ENCODE measurements around the gene CRABP2.

Gene CRABP2

DNA sequence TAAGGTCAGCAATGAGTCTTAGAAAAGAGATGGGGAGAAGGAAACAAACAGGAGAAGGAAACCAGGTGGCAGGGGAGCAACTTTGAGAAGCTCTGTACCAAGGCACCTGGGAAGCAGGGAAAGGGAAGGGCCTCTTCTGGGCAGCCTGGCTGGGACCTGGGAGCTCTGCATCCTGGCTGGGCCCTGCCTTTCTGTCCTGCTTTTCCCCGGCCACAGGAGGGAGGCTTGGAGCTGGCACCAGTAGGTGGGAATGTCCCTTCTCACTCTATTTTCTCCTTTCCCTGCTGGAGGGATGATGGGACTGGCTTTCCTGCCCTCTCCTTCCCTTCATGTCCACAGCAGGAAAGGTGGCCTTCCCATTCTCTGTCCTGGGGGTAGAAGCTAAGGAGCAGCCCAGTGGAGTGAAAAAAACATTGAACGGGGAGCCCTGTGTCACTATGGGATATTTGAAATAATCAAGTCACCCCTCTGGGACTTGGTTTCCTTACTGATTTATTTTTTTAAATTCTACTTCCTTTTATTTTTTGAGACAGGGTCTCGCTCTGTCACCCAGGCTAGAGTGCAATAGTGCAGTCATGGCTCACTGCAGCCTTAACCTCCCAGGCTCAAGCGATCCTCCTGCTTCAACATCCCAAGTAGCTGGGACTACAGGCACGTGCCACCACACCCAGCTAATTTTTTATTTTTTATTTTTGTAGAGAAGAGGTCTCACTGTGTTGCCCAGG lies 23.1 kb downstream of the CRABP2 start:
- H3K4me3 ChIP-seq (ENCODE audit: control insufficient read depth, low read depth, low read length) = no peak overlapping the region
- TF ChIP-seq, protein P1, sequence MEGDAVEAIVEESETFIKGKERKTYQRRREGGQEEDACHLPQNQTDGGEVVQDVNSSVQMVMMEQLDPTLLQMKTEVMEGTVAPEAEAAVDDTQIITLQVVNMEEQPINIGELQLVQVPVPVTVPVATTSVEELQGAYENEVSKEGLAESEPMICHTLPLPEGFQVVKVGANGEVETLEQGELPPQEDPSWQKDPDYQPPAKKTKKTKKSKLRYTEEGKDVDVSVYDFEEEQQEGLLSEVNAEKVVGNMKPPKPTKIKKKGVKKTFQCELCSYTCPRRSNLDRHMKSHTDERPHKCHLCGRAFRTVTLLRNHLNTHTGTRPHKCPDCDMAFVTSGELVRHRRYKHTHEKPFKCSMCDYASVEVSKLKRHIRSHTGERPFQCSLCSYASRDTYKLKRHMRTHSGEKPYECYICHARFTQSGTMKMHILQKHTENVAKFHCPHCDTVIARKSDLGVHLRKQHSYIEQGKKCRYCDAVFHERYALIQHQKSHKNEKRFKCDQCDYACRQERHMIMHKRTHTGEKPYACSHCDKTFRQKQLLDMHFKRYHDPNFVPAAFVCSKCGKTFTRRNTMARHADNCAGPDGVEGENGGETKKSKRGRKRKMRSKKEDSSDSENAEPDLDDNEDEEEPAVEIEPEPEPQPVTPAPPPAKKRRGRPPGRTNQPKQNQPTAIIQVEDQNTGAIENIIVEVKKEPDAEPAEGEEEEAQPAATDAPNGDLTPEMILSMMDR (conservative IDR thresholded peaks at IDR 0.05; ENCODE audit: control insufficient read depth, insufficient read depth, low read depth, low read length) = no peak
- DNase-seq (ENCODE audit: low read depth) = no peak

DNA sequence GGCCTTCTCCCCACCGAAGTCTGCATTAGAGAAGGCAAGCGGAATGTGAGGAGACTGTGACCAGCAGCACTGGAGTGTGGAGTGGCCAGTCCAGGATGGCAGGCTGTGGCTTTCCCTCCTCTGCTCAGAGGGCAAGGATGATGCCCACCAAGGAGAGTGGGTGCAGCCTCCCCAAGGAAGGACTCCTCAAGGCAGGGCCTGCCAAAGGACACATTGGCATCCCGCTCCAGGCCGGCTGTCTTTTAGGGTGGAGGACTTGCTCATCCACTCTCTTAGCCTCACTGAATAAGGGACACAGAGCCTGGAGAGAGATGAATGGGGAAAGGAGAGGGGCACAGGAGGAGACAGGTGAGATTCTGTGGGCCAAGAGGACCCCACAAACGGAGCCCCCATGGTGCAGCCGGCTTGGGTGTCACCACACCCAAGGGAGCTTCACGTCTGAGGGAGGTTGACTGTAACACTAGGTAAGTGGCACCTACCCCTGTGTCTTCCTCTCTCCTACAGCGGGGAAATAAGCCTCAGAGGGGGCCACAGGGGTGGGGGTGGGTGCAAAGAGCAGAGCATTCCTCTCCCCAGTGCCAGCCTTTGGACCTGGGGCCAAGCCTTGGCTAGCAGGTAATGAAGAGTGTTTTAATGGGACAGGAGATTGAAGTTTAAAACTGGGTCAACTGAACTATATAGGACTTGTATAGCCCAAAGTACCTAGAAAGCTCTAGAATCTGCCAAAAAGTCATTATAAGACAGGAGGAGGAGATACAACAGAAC lies 24.0 kb downstream of the CRABP2 start:
- no peak overlapping the region for H3K4me3 ChIP-seq (ENCODE audit: control insufficient read depth, low read depth, low read length)
- no peak for DNase-seq (ENCODE audit: low read depth)
- TF ChIP-seq, protein P1 (conservative IDR thresholded peaks at IDR 0.05; ENCODE audit: control insufficient read depth, insufficient read depth, low read depth, low read length) = no peak

DNA sequence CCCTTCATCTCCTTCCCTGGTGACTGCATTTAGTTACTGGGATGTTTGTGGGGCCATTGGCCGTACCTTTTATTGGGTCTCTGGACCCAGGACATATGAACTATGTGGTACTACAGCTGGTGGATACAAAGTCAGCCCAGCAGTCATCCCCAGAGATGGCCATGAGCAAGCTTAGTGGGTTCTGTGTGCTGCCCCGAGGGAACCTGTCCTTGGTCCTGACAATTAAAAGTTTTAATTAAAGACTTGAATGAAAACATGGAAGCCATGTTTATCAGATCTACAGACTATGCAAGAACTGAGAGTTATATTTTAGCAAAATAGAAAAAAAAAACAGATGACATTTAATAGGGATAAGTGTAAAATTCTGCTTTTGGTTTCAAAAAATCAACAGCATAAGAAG lies 25.3 kb downstream of the CRABP2 start:
- TF ChIP-seq, protein P1 (conservative IDR thresholded peaks at IDR 0.05; ENCODE audit: control insufficient read depth, insufficient read depth, low read depth, low read length) = no peak
- DNase-seq (ENCODE audit: low read depth) = no peak
- H3K4me3 ChIP-seq (ENCODE audit: control insufficient read depth, low read depth, low read length) = no peak overlapping the region

DNA sequence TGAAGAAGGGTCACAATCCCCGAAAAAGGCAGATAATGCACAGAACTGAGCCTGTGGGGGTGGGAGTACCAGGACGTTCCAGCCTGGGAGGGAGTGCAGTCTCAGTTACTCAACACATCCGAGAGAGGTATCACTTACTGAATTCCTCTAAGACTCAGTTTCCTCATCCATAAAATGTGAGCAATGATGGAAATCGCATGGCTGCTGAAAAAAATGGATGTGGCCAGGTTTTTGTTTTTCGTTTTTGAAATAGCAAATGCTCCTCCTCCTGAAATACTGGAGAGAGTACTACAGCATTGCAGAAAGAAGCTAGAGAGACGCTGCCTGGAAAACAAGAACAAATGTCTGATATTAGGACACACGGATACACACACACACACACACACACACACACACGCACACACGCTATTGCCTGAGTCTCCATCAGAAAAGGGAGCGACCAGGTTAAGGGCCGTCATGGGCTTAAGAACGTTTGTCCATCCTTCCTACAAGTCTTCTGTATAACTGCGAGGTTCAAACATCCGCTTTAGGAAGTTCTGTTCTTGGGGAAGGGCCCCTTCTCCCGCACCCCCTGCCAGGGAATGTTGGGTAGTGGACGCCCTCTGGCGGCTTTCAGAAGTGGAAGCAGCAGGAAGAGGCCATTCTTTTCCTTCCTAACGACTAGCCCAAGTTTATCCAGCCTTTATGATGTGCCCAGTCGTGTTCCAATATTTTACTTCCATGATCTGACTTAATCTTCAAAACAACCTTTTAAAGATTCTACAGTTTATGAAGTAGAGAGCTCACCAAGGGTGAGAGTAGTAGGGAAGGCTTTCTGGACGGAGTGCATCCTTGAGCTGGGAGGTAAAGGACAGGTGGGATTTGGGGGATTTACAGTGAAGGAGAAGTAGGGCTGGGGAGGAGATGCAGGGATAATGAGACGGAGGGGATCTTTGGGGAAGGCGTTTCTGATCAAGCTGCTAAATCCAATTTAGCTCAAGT lies 27.5 kb downstream of the CRABP2 start:
- DNase-seq (ENCODE audit: low read depth) = peak; percentile 84
- H3K4me3 ChIP-seq (ENCODE audit: control insufficient read depth, low read depth, low read length) = peak overlapping the region; percentile 53
- TF ChIP-seq, protein P1 (conservative IDR thresholded peaks at IDR 0.05; ENCODE audit: control insufficient read depth, insufficient read depth, low read depth, low read length) = peak; percentile 92

DNA sequence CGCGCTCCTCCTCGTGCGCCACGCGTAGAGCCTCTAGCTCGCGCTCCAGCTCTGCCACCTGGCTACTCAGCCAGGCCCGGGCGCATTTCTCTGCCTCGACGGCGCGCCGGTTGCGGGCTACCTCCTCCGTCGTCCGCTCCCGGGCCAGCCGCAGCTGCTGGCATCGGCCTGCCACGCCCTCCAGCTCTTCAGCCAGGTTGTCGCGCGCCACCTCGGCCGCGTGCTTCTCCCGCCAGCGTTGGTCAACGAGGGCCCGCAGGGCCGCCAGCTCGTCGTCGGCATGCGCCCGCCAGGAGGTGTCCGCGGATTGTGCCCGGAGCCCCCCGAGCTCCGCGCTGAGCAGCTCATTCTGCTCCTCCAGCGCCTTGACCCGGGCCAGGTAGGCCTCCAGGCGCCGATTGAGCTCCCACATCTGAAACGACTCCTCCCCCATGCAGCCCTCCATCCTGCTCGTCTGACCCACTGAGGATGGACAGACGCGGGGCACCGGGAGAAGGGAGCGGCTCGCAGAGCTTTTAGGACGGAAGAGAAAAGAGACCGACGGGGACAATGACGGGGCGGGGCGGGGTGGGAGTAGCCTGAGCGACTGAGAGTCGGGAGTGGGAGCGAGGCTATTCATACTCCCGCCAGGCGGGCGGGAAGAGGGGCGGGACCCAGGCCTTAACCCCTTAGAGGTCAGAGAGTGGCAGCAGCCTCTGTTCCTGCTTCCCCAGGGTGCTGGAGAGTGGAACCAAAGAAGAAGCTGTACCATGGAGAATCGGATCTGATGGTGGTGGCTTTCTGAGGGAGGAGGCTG lies 28.4 kb downstream of the CRABP2 start, which contains the start of gene NES:
TSS of gene NES (minus strand) at position 588 of the 796 bp plus-strand sequence. CDS start at position 445, 143 bp downstream.
- TF ChIP-seq, protein P1 (conservative IDR thresholded peaks at IDR 0.05; ENCODE audit: control insufficient read depth, insufficient read depth, low read depth, low read length) = no peak
- H3K4me3 ChIP-seq (ENCODE audit: control insufficient read depth, low read depth, low read length) = peak within 1 kb of the TSS; percentile 53
- DNase-seq (ENCODE audit: low read depth) = peak; percentile 50

Data from fibroblast of mammary gland (primary cell).